SU-DHL-6 (cell line): ENCODE measurements around the gene GABBR2.

Experiments
- H2AFZ ChIP-seq: fragments of 200-600 bp; sonication (generic); 2 replicates; pipeline ENCODE4 v1.6.1; 2014; ENCODE audit warnings: low read depth, mild to moderate bottlenecking, moderate library complexity, mixed read lengths, antibody characterized with exemption, low read length; ENCODE audit not compliant: severe bottlenecking
- H3F3A ChIP-seq: fragments of 200-600 bp; shearing (Covaris generic); 2 replicates; pipeline ENCODE4 v1.6.0; 2016; ENCODE audit warnings: antibody characterized with exemption, mild to moderate bottlenecking; ENCODE audit not compliant: insufficient read depth
- H3K27ac ChIP-seq: fragments of 200-600 bp; sonication (generic); 2 replicates; pipeline ENCODE4 v1.5.1; 2016; ENCODE audit warnings: low read depth, mild to moderate bottlenecking, low read length, moderate library complexity, mixed read lengths
- H3K27me3 ChIP-seq: fragments of 200-600 bp; sonication (generic), shearing (Covaris generic); 2 replicates; pipeline ENCODE4 v1.6.0; 2014; ENCODE audit warnings: mild to moderate bottlenecking, low read length
- H3K36me3 ChIP-seq: fragments of 200-600 bp; sonication (generic); 2 replicates; pipeline ENCODE4 v1.6.1; 2014; ENCODE audit warnings: mild to moderate bottlenecking, low read length, mixed read lengths
- H3K4me2 ChIP-seq: fragments of 300-600, 200-600 bp; shearing (Covaris generic), sonication (generic); 2 replicates; pipeline ENCODE4 v1.6.0; 2014; ENCODE audit warnings: low read length, low read depth, mild to moderate bottlenecking; ENCODE audit not compliant: poor library complexity, severe bottlenecking
- H3K4me3 ChIP-seq: fragments of 200-600 bp; sonication (generic); 2 replicates; pipeline ENCODE4 v1.5.1; 2014; ENCODE audit warnings: antibody characterized with exemption, low read length, mild to moderate bottlenecking, mixed read lengths; ENCODE audit not compliant: insufficient read depth, poor library complexity, severe bottlenecking
- H3K79me2 ChIP-seq: fragments of 200-600 bp; sonication (generic); 2 replicates; pipeline ENCODE4 v1.6.1; 2014; ENCODE audit warnings: mild to moderate bottlenecking, low read length, moderate library complexity; ENCODE audit not compliant: insufficient read depth
- H3K9ac ChIP-seq: fragments of 200-600 bp; sonication (generic); 2 replicates; pipeline ENCODE4 v1.7.0; 2014; ENCODE audit warnings: mild to moderate bottlenecking, low read length
- H3K9me2 ChIP-seq: fragments of 200-600 bp; sonication (generic); replicated peaks from 2 replicates; pipeline ENCODE4 v1.6.1; 2014; ENCODE audit warnings: low read length; ENCODE audit not compliant: insufficient read depth
- H3K9me3 ChIP-seq: fragments of 200-600 bp; sonication (generic); 2 replicates; pipeline ENCODE4 v1.6.1; 2014; ENCODE audit warnings: low read length, mixed read lengths; ENCODE audit not compliant: insufficient read depth
- H4K20me1 ChIP-seq: fragments of 200-600 bp; sonication (generic); 2 replicates; pipeline ENCODE4 v1.6.1; 2014; ENCODE audit warnings: low read depth, mild to moderate bottlenecking, antibody characterized with exemption, low read length, moderate library complexity, mixed read lengths
- CTCF ChIP-seq: fragments of 200-600 bp; sonication (generic); IDR thresholded peaks from one replicate; pipeline ENCODE4 v1.5.1; 2017; ENCODE audit warnings: antibody characterized with exemption, mild to moderate bottlenecking, low read length, moderate library complexity; ENCODE audit not compliant: insufficient read depth, poor library complexity, severe bottlenecking
- EZH2phosphoT487 ChIP-seq: fragments of 200-600 bp; sonication (generic), shearing (Covaris generic); conservative IDR thresholded peaks from 2 replicates; pipeline ENCODE4 v1.6.1; 2018; ENCODE audit warnings: mild to moderate bottlenecking, antibody characterized with exemption, low read length, moderate library complexity, mixed read lengths

The GABBR2 gene

GRCh38 chr9:98315551-98316060, 393.1 kb downstream of the GABBR2 start:
- Histone ChIP-seq H2AFZ (no peak overlapping the region), H3K27me3 (no peaks in the 10 kb centered on the region), H3K9me2 (no peaks in the 10 kb centered on the region), H4K20me1 (no peaks in the 10 kb centered on the region), H3K9ac (no peak overlapping the region), H3K79me2 (no peaks in the 10 kb centered on the region), H3F3A (no peaks in the 10 kb centered on the region), H3K9me3 (no peaks in the 10 kb centered on the region), H3K27ac (no peak overlapping the region), H3K4me2 (no peak overlapping the region), H3K4me3 (no peak overlapping the region), H3K36me3 (no peaks in the 10 kb centered on the region)
- TF ChIP-seq CTCF, result peak; percentile 91
- no peak for TF ChIP-seq EZH2phosphoT487

GRCh38 chr9:98315067-98315453, 393.7 kb downstream of the GABBR2 start:
- H3K27ac ChIP-seq, result no peak overlapping the region
- H2AFZ ChIP-seq, result no peak overlapping the region

GRCh38 chr9:98314381-98315066, 394.2 kb downstream of the GABBR2 start:
- no peak overlapping the region for H3K4me3 ChIP-seq
- no peak overlapping the region for H3K9ac ChIP-seq

More at GRCh38 chr9:98315067-98315453, 393.7 kb downstream of the GABBR2 start:
- TF ChIP-seq EZH2phosphoT487, result no peak
- no peak for TF ChIP-seq CTCF
- H3K36me3 ChIP-seq, result no peaks in the 10 kb centered on the region
- no peak overlapping the region for H3K9ac ChIP-seq
- no peaks in the 10 kb centered on the region for H3K79me2 ChIP-seq
- H3K4me3 ChIP-seq, result no peak overlapping the region
- H3F3A ChIP-seq, result no peaks in the 10 kb centered on the region
- no peaks in the 10 kb centered on the region for H3K9me2 ChIP-seq
- no peaks in the 10 kb centered on the region for H4K20me1 ChIP-seq
- H3K4me2 ChIP-seq, result no peak overlapping the region
- no peaks in the 10 kb centered on the region for H3K27me3 ChIP-seq
- no peaks in the 10 kb centered on the region for H3K9me3 ChIP-seq

More at GRCh38 chr9:98314381-98315066, 394.2 kb downstream of the GABBR2 start:
- H3K4me2 ChIP-seq, result no peak overlapping the region
- H3K36me3 ChIP-seq, result no peaks in the 10 kb centered on the region
- no peaks in the 10 kb centered on the region for H4K20me1 ChIP-seq
- no peaks in the 10 kb centered on the region for H3K9me3 ChIP-seq
- no peak overlapping the region for H3K27ac ChIP-seq
- H3K9me2 ChIP-seq, result no peaks in the 10 kb centered on the region
- H3F3A ChIP-seq, result no peaks in the 10 kb centered on the region
- no peaks in the 10 kb centered on the region for H3K79me2 ChIP-seq
- H3K27me3 ChIP-seq, result no peaks in the 10 kb centered on the region
- no peak for TF ChIP-seq EZH2phosphoT487
- no peak for TF ChIP-seq CTCF
- no peak overlapping the region for H2AFZ ChIP-seq
